A673 (cell line): ENCODE measurements around the gene GPR150.

Source experiments
- EZH2 ChIP-seq: fragments of 200-600 bp; sonication (generic); IDR thresholded peaks from 2 replicates; pipeline ENCODE4 v1.6.1; 2017; ENCODE audit warnings: borderline replicate concordance, low read depth, mild to moderate bottlenecking, mixed read lengths, antibody characterized with exemption, low read length; ENCODE audit not compliant: poor library complexity, severe bottlenecking
- TF ChIP-seq, protein P1 (sequence below): fragments of 300-800, 200-600 bp; sonication (generic); conservative IDR thresholded peaks from 2 replicates; pipeline ENCODE4 v1.5.1; 2017; ENCODE audit warnings: low read depth, mild to moderate bottlenecking, antibody characterized with exemption, low read length, moderate library complexity, mixed read lengths

DNA sequence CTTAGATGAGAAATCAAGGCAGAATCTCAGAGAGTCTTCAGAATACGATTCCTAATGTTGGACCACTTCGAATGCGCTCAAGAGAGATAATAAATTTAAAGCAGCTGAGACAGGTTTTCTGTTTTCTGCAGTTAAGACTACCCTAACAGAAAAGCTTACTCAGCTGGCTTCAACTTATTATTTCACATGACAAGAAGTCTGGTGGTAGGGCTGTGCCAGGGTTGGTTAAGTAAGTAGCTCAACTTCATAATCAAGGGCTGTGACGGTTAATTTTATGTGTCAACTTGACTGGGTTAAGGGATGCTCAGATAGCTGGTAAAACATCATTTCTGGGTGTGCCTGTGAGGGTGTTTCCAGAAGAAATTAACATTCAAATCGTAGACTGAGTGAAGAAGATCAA is 3.8 kb downstream of the GPR150 start:
- TF ChIP-seq, protein P1, sequence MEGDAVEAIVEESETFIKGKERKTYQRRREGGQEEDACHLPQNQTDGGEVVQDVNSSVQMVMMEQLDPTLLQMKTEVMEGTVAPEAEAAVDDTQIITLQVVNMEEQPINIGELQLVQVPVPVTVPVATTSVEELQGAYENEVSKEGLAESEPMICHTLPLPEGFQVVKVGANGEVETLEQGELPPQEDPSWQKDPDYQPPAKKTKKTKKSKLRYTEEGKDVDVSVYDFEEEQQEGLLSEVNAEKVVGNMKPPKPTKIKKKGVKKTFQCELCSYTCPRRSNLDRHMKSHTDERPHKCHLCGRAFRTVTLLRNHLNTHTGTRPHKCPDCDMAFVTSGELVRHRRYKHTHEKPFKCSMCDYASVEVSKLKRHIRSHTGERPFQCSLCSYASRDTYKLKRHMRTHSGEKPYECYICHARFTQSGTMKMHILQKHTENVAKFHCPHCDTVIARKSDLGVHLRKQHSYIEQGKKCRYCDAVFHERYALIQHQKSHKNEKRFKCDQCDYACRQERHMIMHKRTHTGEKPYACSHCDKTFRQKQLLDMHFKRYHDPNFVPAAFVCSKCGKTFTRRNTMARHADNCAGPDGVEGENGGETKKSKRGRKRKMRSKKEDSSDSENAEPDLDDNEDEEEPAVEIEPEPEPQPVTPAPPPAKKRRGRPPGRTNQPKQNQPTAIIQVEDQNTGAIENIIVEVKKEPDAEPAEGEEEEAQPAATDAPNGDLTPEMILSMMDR, result no peak
- TF ChIP-seq EZH2, result no peak
